Hepatocyte (in vitro differentiated cells): ENCODE data around the gene LBX2. TPM values are rescaled to one million over a fixed set of nuclear protein-coding genes. Genes with fewer than 3 reads are reported as not detected.
A peak's percentile ranks its signal among the peaks of the same experiment; 100 is the strongest.

Source experiments
- DNase-seq: peaks from one replicate; pipeline ENCODE4 v3.0.0-alpha.2; 2016; ENCODE audit warnings: low spot score
- H2AFZ ChIP-seq: fragments of 200-600 bp; sonication (generic); 2 replicates; pipeline ENCODE4 v1.6.0; 2016; ENCODE audit warnings: antibody characterized with exemption, mild to moderate bottlenecking
- H3K27ac ChIP-seq: fragments of 200-600 bp; sonication (generic); 2 replicates; pipeline ENCODE4 v1.5.1; 2016; ENCODE audit warnings: mild to moderate bottlenecking
- H3K27me3 ChIP-seq: fragments of 200-600 bp; sonication (generic); 2 replicates; pipeline ENCODE4 v1.6.1; 2016
- H3K36me3 ChIP-seq: fragments of 200-600 bp; sonication (generic); replicated peaks from 2 replicates; pipeline ENCODE4 v1.5.1; 2016; ENCODE audit warnings: low read depth; ENCODE audit not compliant: insufficient read depth
- H3K4me1 ChIP-seq: fragments of 200-600 bp; sonication (generic); 2 replicates; pipeline ENCODE4 v1.5.1; 2016; ENCODE audit warnings: mild to moderate bottlenecking, moderate library complexity; ENCODE audit not compliant: insufficient read depth
- H3K4me2 ChIP-seq: fragments of 200-600 bp; sonication (generic); 2 replicates; pipeline ENCODE4 v1.6.0; 2016
- H3K4me3 ChIP-seq: fragments of 200-600 bp; sonication (generic); 2 replicates; pipeline ENCODE4 v1.5.1; 2016; ENCODE audit warnings: mild to moderate bottlenecking
- H3K79me2 ChIP-seq: fragments of 200-600 bp; sonication (generic); 2 replicates; pipeline ENCODE4 v1.6.0; 2017; ENCODE audit warnings: mild to moderate bottlenecking
- H3K9me2 ChIP-seq: fragments of 200-600 bp; sonication (generic); replicated peaks from 2 replicates; pipeline ENCODE4 v1.6.0; 2017; ENCODE audit warnings: mild to moderate bottlenecking; ENCODE audit not compliant: insufficient read depth
- H3K9me3 ChIP-seq: fragments of 200-600 bp; sonication (generic); 2 replicates; pipeline ENCODE4 v1.5.1; 2016; ENCODE audit warnings: low read depth, mild to moderate bottlenecking
- H4K20me1 ChIP-seq: fragments of 200-600 bp; sonication (generic); 2 replicates; pipeline ENCODE4 v1.6.0; 2016; ENCODE audit warnings: mild to moderate bottlenecking; ENCODE audit not compliant: insufficient read depth, poor library complexity, severe bottlenecking
- EZH2 ChIP-seq: fragments of 200-600 bp; sonication (generic); IDR thresholded peaks from 2 replicates; pipeline ENCODE4 v1.6.1; 2016; ENCODE audit warnings: antibody characterized with exemption, mild to moderate bottlenecking, borderline replicate concordance
- EZH2phosphoT487 ChIP-seq: fragments of 200-600 bp; sonication (generic); IDR thresholded peaks from one replicate; pipeline ENCODE4 v1.6.1; 2018; ENCODE audit warnings: antibody characterized with exemption, mild to moderate bottlenecking, low read depth, moderate library complexity; ENCODE audit not compliant: unreplicated experiment, severe bottlenecking
- WGBS: methylation state at CpG from one replicate; pipeline ENCODE4 v1.1.6; 2016; ENCODE audit warnings: low lambda C conversion rate; ENCODE audit errors: missing lambda C conversion rate; 5-methylcytosine and 5-hydroxymethylcytosine counted together
- polyA plus RNA-seq: library from polyadenylated mRNA; unstranded; fragments of >200 nt; fragmentation: Nextera tagmentation; extraction: Ambion mirVana; gene quantifications from 2 replicates; pipeline ENCODE4 v1.2.1, GENCODE V29; 2016
- total RNA-seq: library from RNA; depleted of rRNA; stranded (reverse); fragments of >200 nt; gene quantifications from 2 replicates; pipeline ENCODE4 v1.2.3, GENCODE V29; 2014
- TF ChIP-seq, protein P1 (sequence below): fragments of 200-600 bp; sonication (generic); IDR thresholded peaks from 2 replicates; pipeline ENCODE4 v1.5.1; 2016; ENCODE audit warnings: antibody characterized with exemption, mild to moderate bottlenecking; ENCODE audit not compliant: poor library complexity

LBX2 gene
- total and polyA plus RNA-seq, 2 experiments from 2014 or later = 2.5 to 5.2 TPM

DNA sequence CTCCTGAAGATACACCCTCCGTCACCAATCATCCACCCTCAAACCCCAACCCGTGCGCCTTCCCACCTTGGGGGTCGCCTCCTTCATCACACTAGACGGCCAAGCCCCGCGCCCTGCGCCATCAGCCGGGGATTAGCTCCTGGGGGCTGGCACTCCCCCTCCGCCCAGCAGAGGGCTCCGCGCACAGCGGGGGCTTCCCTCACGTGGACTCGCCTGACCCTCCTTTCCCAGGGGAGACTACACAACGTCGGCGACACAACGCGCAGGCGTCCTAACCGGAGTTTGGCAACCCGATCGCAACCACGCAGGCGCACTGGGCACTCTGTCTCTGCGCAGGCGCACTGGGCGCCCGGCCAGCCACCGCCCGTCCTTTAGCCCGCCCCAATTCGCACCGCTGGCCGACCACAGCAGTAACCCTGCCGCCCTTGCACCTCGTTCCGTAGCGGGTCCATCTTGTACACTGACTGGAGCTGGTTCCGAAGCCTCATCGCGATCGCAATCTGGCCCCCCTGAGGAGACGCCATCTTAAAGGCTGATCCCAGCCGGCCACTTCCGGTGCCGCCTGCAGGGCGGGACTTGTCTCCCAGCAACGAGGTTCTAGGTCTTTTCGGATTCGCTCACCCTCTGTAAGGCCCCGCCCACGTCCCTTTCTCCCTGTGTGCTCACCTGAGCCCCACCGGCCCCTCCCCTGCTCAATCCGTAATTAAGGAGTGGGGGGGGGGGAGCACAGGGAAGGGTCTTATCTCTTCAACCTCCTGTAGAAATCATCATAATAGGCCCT is 7.9 kb upstream of the LBX2 start, which contains the start of gene PCGF1:
TSS of gene PCGF1 (minus strand) at position 551 of the 781 bp plus-strand sequence. CDS start at position 524, 27 bp downstream.
- Histone ChIP-seq H3K27ac (peak within 1 kb of the TSS; percentile 97), H3K4me3 (peak within 1 kb of the TSS; percentile 47), H4K20me1 (no peaks in the 10 kb centered on the region), H2AFZ (peak within 1 kb of the TSS; percentile 98), H3K9me2 (no peaks in the 10 kb centered on the region), H3K9me3 (no peaks in the 10 kb centered on the region), H3K27me3 (peaks cover 27% of the 10 kb centered on the region), H3K36me3 (no peaks in the 10 kb centered on the region), H3K79me2 (peaks cover 37% of the 10 kb centered on the region), H3K4me2 (peak within 1 kb of the TSS; percentile 93), H3K4me1 (peaks cover 29% of the 10 kb centered on the region)
- no peak for TF ChIP-seq EZH2
- TF ChIP-seq, protein P1, sequence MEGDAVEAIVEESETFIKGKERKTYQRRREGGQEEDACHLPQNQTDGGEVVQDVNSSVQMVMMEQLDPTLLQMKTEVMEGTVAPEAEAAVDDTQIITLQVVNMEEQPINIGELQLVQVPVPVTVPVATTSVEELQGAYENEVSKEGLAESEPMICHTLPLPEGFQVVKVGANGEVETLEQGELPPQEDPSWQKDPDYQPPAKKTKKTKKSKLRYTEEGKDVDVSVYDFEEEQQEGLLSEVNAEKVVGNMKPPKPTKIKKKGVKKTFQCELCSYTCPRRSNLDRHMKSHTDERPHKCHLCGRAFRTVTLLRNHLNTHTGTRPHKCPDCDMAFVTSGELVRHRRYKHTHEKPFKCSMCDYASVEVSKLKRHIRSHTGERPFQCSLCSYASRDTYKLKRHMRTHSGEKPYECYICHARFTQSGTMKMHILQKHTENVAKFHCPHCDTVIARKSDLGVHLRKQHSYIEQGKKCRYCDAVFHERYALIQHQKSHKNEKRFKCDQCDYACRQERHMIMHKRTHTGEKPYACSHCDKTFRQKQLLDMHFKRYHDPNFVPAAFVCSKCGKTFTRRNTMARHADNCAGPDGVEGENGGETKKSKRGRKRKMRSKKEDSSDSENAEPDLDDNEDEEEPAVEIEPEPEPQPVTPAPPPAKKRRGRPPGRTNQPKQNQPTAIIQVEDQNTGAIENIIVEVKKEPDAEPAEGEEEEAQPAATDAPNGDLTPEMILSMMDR = peak; percentile 49
- no peak for TF ChIP-seq EZH2phosphoT487
- DNase-seq = peak; percentile 99
- 3% methylated on average over 54 of the region's 56 CpGs for WGBS

DNA sequence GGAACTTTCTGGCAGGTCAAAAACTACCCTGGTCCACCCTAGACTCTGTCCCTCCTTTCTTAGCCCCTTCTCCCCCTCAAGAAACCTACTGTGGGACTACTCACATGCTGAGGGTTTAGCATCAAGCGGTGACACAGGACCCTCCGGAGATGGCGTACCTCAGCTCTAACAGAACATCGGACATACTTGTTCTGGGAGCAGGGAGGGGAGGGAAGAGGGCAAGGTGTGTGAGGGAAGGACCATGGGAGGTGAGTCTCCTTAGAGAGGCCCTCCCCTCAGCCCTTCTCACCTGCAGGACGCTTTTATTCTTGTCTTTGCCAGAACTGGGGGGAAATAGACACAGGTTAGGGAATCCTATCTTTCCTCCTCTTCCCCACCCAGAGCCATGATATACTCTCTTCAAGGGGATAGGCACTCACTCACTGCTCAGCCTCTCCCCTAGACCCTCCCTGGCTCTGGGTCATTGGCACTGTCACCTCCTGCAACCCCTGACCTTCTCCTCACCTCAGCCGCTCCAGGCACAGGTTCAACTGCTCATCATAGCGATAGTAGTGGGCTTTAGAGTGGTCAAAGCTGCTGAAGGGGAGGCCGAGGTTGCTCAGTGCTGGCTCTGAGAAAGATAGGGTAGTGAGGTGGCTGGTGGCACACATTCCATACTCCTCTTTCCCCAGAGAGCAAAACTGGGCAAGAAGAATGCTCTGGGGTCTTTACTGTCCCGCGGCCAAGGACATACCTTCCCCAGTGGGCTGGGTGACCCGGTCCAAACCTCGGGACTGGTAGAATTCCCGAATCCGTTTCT is 6.2 kb upstream of the LBX2 start:
- Histone ChIP-seq H3K9me2 (no peaks in the 10 kb centered on the region), H3K79me2 (peaks cover 40% of the 10 kb centered on the region), H3K27me3 (peaks cover 21% of the 10 kb centered on the region), H4K20me1 (no peaks in the 10 kb centered on the region), H3K36me3 (no peaks in the 10 kb centered on the region), H3K4me3 (no peak overlapping the region), H3K9me3 (no peaks in the 10 kb centered on the region), H3K4me1 (peaks cover 40% of the 10 kb centered on the region), H3K4me2 (peak overlapping the region; percentile 92), H2AFZ (no peak overlapping the region), H3K27ac (peak overlapping the region; percentile 97)
- TF ChIP-seq EZH2phosphoT487 = no peak
- no peak for TF ChIP-seq EZH2
- TF ChIP-seq, protein P1 = no peak
- WGBS = 93% methylated on average over 14 of the region's 14 CpGs
- DNase-seq = no peak

DNA sequence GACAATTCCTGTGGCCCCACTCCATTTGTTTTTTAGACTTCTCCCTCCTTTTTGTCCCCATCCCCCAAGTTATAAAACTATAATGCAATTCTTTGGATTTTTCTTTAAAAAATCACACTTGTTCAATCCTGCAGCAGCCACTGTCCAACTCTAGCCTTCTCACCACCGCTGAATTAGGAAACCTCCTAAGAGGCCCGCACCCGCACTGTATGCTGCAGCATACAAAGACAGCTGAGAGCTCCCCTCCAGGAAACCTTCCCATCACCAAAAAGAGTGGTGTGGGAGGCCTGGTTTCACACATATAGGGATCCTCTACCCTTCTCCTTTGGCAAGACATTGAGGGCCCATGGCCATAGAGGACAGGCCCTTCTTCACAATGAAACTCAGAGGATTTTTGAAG is 5.2 kb upstream of the LBX2 start:
- 94% methylated on average over 3 of the region's 3 CpGs for WGBS
- TF ChIP-seq, protein P1 = no peak
- TF ChIP-seq EZH2phosphoT487 (no peak), EZH2 (no peak)
- Histone ChIP-seq H3K4me2 (peak overlapping the region; percentile 92), H3K9me3 (no peaks in the 10 kb centered on the region), H3K79me2 (peaks cover 40% of the 10 kb centered on the region), H3K36me3 (no peaks in the 10 kb centered on the region), H4K20me1 (no peaks in the 10 kb centered on the region), H2AFZ (no peak overlapping the region), H3K27ac (peak overlapping the region; percentile 27), H3K27me3 (peaks cover 20% of the 10 kb centered on the region), H3K4me3 (no peak overlapping the region), H3K9me2 (no peaks in the 10 kb centered on the region), H3K4me1 (peaks cover 49% of the 10 kb centered on the region)
- no peak for DNase-seq
